ENCODE data around the gene SFXN2. TPM values are rescaled to one million over a fixed set of nuclear protein-coding genes. Genes with fewer than 3 reads are reported as not detected.
"Not testable (repeated sequence)": the region's sequence is repeated elsewhere in the genome, so short reads cannot be mapped to it uniquely, and the experiment has no call there.

SFXN2 gene, protein sequence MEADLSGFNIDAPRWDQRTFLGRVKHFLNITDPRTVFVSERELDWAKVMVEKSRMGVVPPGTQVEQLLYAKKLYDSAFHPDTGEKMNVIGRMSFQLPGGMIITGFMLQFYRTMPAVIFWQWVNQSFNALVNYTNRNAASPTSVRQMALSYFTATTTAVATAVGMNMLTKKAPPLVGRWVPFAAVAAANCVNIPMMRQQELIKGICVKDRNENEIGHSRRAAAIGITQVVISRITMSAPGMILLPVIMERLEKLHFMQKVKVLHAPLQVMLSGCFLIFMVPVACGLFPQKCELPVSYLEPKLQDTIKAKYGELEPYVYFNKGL
- total RNA-seq (10 to 100 TPM in 4 of 6 donors, 1 to 10 TPM in 2; 6.2 to 21.6 (median 10.4) TPM), polyA plus RNA-seq (1 to 10 TPM; 5.6 to 9.0 TPM)

DNA sequence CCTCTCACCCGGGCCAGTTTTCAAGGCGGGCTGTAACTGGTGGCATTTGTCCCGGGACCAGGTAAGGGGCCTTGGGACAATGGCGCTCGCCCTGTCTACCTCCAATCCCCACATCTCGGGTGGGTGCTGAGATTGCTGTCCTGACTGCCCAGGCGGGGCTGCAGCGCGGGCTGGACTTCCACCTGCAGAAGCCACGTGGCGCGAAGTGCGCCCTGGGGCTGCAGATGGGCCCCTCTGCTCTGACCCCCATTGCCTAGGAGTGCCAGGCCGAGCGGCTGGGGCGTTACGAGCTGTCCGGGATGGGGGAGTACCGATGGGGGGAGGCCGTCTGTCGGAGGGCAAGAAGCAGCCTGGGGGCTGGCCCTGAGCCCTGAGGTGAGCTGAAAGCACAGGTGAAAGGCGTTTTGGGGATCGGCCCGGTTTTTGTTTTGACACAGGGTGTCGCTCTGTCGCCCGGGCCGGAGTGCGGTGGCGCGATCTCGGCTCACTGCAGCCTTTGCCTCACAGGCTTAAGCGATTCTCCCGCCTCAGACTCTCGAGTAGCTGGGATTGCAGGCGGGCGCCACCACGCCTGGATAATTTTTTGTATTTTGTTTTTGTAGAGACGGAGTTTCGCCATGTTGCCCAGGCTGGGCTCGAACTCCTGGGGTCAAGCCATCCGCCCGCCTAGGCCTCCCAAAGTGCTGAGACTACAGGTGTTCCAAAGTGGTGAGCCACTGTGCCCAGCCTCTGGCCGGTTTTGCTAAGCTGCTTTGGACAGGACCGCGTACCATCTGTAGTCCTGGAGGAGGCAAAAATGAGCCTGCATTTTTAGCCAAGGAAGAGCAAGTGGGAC, at the start of gene SFXN2:
Gene SFXN2 (plus strand): TSS at position 16 of the 835 bp plus-strand sequence. CDS start 12,001 bp downstream, outside the sequence.
- Histone ChIP-seq H3K4me3 (peak within 1 kb of the TSS; percentile 75 to 92 (median 87)), H3K27ac (peak within 1 kb of the TSS; percentile 66 to 77 (median 70)), H3K9me3 (no peaks in the 10 kb centered on the region), H3K36me3 (no peaks in the 10 kb centered on the region), H3K27me3 (no peaks in the 10 kb centered on the region), H3K4me1 (peaks cover 0 to 13% (median 4%) of the 10 kb centered on the region in 3 donors)
- DNase-seq (peak in 5 of 6 donors; percentile 29 to 86 (median 65)), FAIRE-seq (no peak), ATAC-seq (peak; percentile 27 to 49 (median 43))
- intact Hi-C loops (cut with DNase I), result no loop called here
- 2 to 3% methylated on average over 46 of the region's 46 CpGs for whole genome bisulfite sequencing, 2 donors
- TF ChIP-seq, protein P1, sequence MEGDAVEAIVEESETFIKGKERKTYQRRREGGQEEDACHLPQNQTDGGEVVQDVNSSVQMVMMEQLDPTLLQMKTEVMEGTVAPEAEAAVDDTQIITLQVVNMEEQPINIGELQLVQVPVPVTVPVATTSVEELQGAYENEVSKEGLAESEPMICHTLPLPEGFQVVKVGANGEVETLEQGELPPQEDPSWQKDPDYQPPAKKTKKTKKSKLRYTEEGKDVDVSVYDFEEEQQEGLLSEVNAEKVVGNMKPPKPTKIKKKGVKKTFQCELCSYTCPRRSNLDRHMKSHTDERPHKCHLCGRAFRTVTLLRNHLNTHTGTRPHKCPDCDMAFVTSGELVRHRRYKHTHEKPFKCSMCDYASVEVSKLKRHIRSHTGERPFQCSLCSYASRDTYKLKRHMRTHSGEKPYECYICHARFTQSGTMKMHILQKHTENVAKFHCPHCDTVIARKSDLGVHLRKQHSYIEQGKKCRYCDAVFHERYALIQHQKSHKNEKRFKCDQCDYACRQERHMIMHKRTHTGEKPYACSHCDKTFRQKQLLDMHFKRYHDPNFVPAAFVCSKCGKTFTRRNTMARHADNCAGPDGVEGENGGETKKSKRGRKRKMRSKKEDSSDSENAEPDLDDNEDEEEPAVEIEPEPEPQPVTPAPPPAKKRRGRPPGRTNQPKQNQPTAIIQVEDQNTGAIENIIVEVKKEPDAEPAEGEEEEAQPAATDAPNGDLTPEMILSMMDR (IDR thresholded peaks at IDR 0.05), result no peak

DNA sequence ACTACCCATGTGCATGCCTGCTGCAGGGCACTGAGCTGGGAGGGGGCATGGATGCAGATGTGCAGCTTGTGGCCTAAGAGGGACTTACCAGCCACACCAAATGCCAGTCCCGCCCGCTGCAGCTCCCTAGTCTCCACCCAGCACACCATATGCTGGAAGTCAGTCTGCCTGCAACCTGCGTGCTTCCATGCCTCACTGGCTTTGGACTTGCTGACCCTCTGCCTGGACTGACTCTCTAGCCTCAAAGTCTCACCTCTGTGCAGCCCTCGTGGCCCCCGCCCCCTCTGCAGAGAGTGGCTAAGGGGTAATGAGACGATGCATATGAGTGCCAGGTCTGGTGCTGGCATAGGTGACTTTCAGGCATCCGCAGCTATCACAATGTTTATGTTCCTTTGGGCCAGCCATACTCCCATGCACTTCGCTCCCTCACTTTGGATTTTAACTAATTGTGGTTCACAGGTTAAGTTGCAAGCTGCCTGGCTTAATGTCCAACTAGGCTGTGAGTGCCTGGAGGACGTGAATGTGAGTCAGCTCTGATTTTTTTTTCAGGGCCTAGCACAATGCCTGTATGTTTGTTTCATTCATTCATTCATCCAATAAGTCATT, 48.4 kb upstream of the SFXN2 start:
- no peaks in the 10 kb centered on the region for H3K36me3 ChIP-seq
- H3K27ac ChIP-seq, result no peak overlapping the region
- peaks cover 4 to 23% (median 7%) of the 10 kb centered on the region in 3 donors for H3K4me1 ChIP-seq
- no peaks in the 10 kb centered on the region for H3K9me3 ChIP-seq
- DNase-seq (no peak), FAIRE-seq (no peak), ATAC-seq (no peak)
- TF ChIP-seq, protein P1 (IDR thresholded peaks at IDR 0.05), result no peak
- H3K4me3 ChIP-seq, result no peak overlapping the region
- H3K27me3 ChIP-seq, result no peaks in the 10 kb centered on the region
- 83 to 85% methylated on average over 9 of the region's 9 CpGs for WGBS, 2 donors
- intact Hi-C loops (cut with DNase I), result no loop called here

DNA sequence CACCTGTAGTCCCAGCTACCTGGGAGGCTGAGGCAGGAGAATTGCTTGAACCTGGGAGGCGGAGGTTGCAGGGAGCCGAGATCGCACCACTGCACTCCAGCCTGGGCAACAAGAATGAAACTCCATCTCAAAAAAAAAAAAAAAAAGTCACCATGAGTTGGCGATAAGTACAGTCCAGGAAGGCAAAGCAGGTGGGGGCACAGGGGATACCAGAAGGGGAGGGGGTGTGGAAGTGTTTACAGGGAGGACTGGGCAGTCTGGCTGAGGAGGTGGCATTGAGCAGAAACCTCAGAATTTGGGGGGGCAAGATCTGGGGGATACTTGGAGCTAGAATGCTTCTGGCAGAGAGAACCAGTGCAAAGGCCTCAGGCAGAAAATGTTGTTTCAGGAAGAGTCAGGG, 47.0 kb upstream of the SFXN2 start:
- H3K4me3 ChIP-seq; ATAC-seq; FAIRE-seq; H3K27ac ChIP-seq; H3K9me3 ChIP-seq; intact Hi-C loops (cut with DNase I); H3K27me3 ChIP-seq; H3K36me3 ChIP-seq: not testable (repeated sequence)
- WGBS, 2 donors, result 84 to 89% methylated on average over 4 of the region's 4 CpGs
- H3K4me1 ChIP-seq, result peaks cover 0 to 19% (median 7%) of the 10 kb centered on the region in 3 donors
- DNase-seq, result peak in 1 of 6 donors; percentile 8

DNA sequence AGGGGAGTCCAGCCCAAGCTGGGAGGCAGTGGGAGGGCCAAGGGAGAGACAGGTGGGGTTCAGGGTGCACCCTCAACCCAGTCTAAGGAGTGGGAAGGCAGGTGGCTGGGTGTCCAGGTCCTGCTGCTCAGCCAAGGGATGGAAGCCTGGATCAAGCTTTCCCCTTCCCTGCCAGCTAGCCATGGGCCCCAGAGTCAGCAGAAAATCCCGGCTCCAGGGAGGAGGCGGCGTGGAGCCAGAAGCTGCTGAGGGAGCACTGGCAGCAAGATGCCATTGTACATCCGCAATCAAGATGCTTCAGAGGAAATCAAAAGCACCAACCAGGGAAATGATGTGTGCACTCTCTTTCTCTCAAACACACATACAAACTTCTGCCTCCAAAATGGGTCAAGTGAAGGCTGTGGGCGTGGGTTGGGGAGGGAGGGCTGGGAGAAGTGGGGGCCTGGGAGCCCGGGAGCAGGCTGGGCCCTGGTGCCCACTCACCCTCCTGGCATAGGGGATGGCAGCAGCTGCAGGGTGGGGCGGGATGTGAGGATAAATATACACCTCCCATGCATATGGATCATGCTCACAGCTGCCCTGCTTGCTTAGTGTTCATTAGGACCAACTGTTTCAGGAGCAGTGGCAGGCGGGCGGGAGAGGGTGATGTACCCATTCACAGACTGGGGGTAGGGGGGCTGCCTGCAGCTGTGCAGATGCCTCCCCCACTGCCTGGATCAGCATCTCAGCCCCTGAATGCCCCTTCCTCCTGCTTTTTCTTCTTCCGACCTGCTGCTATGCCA, 45.9 kb upstream of the SFXN2 start:
- H3K27me3 ChIP-seq, result no peaks in the 10 kb centered on the region
- H3K27ac ChIP-seq, result peak overlapping the region; percentile 68 to 87 (median 78)
- WGBS, 2 donors, result 87 to 89% methylated on average over 10 of the region's 10 CpGs
- DNase-seq, result peak in 2 of 6 donors; percentile 45 to 46
- no peak for FAIRE-seq
- no peaks in the 10 kb centered on the region for H3K36me3 ChIP-seq
- ATAC-seq, result no peak
- TF ChIP-seq, protein P1 (IDR thresholded peaks at IDR 0.05), result no peak
- no peak overlapping the region for H3K4me3 ChIP-seq
- intact Hi-C loops (cut with DNase I), result no loop called here
- H3K9me3 ChIP-seq, result no peaks in the 10 kb centered on the region
- H3K4me1 ChIP-seq, result peaks cover 0 to 19% (median 7%) of the 10 kb centered on the region in 3 donors

Data from pancreas (tissue), 10 donors.